CD1c-positive myeloid dendritic cell (primary cell): ENCODE results near the gene DUSP2.
A peak's percentile ranks its signal among the peaks of the same experiment; 100 is the strongest.
"Not testable (repeated sequence)": the region's sequence is repeated elsewhere in the genome, so short reads cannot be mapped to it uniquely, and the experiment has no call there.

Experiments used
- DNase-seq: peaks from one replicate; pipeline ENCODE4 v3.0.0-alpha.2; 2016; ENCODE audit errors: extremely low spot score

The DUSP2 gene

DNA sequence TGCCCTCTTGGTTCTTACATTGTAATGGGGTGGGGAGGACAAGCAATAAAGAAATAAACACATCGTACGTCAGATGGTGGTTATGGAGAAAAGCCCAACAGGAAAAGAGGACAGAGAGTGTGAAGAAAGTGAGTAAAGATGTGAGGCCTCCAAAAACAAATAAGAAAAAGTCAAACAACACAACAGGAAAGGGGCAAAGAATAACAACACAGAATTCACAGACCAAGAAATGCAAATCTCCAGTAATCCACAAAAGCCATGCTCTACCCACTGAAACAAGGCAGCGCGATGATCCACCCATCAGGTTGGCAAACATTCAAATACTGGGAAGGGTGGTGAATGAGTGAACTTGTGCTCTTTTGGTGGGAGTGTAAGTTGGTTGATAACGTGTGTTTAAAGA is 16.7 kb upstream of the DUSP2 start:
- no peak for DNase-seq

- DNase-seq: not testable (repeated sequence)
Measured at GRCh38 chr2:96160366-96160765, 15.1 kb upstream of the DUSP2 start.

- DNase-seq: no peak
Measured at GRCh38 chr2:96159084-96159830, 14.0 kb upstream of the DUSP2 start.

- DNase-seq: no peak
Measured at GRCh38 chr2:96158554-96158940, 13.3 kb upstream of the DUSP2 start.

DNA sequence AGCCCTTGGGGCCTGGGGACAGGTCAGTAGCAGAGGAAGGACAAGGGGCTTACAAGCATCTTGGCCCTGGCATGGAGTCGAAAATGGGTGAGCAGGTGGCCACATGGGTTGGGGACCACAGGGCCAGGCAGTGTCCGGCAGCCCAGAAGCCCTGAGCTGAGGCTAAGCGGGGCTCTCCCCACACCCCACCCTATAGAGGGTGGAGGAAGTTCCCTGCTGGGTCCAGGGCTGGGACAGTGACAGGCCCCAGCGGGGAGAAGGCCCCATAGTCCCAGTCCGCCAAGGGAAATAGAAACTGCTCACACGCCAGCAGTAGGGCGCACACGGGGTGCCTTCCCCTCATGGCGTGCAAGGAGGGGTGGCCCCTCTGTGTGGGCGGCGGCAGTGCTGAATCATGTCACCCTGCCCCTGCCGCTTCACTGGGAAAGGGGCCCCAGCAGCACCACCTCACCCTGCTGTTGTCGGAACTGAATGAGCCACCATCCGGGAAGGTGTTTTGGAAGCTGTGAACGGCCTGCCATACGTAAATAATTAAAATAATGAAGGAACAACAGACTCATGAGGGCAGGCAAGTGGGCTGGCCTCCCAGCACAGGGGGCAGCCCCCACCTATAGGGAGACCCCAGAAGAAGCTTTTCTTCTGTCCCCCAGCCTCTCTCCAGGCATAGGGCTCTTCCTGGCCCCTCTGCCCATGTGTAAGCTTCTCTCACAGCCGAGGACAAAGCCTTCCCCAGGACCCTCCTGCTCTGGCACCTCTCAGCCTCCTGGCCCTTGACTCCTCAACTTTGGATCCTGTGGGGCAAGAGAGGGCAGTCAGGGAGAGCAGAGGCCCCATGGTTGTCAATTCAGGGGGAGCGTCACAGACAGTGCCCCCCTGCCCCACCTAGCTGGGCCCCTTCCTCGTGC is 12.7 kb upstream of the DUSP2 start:
- peak; percentile 84 for DNase-seq

GRCh38 chr2:96156926-96157648 is 11.8 kb upstream of the DUSP2 start:
- DNase-seq: no peak

DNA sequence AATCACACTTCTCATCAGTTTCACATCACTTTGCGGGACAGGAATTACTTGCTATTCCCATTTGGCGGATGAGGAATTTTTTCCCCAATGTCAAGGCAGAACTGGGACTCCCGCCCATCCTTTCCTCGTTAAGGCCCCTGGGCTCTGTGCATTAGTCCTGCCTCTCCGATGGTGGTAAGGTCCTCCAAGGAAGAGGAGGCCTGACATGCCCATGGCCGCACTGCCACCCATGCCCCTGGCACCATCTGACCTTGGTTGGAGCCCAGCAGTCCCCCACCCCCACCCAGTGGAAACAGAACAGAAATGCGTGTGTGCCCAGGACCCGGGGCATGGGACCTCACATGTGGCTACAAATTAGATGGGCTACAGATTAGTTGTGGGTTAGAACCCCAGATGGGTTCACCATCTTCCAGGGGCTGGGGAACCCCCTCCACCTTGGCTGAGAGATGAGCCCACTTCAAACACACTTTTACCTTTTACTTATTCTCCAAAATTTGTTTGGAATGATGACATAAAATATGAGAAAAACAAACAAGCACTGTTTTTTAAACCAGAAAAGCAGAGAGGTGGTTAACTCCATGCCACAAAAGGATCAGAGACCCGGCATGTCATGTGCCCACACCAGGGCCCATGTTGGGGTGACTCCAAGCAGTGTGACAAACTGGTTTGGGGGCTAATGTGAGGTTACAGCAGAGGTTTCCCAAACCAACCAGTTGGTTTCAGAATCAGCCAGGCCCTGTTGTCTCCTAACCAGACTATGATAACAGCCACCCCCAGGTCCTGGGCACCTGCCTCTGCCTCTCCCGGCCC is 11.0 kb upstream of the DUSP2 start:
- no peak for DNase-seq

- DNase-seq: no peak
Measured at GRCh38 chr2:96154506-96155380, 9.5 kb upstream of the DUSP2 start.

GRCh38 chr2:96153991-96154431 is 8.8 kb upstream of the DUSP2 start:
- DNase-seq: no peak

DNA sequence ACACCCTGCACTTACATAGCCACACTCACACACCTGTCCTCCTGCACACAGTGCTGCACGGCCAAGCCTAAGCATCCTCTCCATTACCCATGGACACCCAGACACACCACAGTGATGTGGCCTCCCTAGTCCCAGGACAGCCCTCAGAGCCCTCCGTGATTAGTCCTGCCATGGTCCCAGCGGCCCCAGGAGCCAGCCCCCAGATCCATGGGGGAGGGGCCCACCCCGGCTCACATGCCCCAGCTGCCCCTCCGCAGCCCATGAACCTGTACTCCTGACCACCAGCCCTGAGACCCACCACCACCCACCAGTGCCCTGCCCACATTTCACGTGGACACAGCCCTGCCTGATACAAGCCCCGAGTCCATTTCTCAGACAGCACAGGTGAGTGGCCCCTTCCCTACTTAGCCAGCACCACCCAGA is 8.1 kb upstream of the DUSP2 start:
- DNase-seq: no peak

DNA sequence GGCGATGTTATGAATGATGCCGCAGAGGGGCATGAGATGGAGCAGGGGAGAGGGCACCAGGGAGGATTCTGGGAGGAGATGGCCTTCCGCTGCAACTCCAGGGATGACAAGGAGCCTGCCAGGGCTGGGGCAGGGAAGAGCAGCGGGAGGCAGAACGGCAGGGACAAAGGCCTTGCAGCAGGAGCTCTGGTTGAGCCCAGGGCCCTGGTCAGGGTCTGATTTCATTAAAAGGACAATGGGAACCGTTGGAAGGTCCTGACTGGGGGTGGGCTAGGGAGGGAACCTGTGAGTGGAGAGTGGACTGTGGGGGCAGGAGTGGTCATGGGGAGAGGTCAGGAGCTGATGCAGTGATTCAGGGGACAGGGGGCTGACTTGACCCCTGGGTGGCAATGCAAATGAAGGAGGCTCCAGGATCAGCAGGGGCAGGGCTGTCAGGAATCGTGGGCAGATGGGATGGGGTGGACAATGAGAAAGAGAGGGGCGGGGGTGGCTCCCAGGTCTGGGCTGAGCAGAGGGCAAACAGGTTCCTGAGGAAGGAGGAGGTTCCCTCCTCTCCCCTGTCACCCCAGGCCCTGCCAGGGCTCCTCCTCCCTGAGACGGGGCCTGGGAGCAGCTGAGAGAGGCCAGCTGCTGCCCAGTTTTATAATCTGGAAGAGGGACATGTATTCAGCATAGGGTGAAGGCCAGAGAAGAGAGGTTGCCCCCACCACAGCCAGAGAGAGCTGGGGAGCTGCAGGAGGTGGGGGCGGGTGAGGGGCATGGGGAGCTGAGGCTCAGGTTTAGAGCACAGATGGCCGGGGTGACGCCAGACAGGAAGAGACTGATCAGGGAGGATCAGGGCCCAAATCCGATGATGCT is 7.3 kb upstream of the DUSP2 start:
- DNase-seq: no peak

- no peak for DNase-seq
Measured at GRCh38 chr2:96151595-96152303, 6.5 kb upstream of the DUSP2 start.

GRCh38 chr2:96150791-96151594 is 5.8 kb upstream of the DUSP2 start:
- no peak for DNase-seq

DNA sequence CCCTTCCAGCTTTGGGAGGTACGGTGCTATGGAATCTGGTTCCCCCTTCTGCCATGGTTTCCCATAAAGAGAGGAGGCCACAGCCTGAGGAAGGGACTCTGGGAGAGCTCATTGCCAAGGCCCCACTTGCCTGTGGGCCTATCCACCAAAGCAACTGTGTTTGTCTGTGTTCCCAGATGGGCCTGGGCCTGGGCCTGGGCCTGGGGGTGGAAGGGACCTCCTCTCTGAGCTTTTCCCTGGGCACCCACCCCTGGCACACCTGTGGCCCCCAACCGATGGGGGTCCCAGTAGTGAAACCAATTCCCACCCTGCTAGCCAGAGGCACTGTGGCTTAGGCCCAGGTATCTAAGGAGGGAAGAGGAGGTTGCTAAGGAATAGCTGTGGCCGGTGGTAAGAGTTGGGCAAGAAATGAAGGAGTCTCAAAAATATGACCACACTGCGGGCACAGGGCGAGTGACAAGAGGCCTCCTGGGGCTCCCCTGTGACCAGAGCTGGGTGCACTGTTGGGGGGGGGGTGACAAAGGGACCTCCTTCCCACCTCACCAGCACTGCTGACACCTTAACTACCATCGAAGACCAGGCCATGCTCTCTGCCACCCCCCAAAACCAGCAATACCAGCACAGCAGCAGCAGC is 4.9 kb upstream of the DUSP2 start:
- no peak for DNase-seq

GRCh38 chr2:96148410-96149217 is 3.4 kb upstream of the DUSP2 start:
- DNase-seq: peak; percentile 95

GRCh38 chr2:96147593-96148201 is 2.5 kb upstream of the DUSP2 start:
- DNase-seq: no peak
